Measurements from ENCODE around the gene SIRPB1.

The SIRPB1 gene

GRCh38 chr20:1636621-1637020 lies 16.8 kb upstream of the SIRPB1 start:
- DNase-seq (ENCODE audit: low read depth) = no peak
- no peak overlapping the region for H3K4me3 ChIP-seq (ENCODE audit: low read length)
- no peak for TF ChIP-seq CTCF (conservative IDR thresholded peaks at IDR 0.05; ENCODE audit: low read length)

- no peak for TF ChIP-seq CTCF (conservative IDR thresholded peaks at IDR 0.05; ENCODE audit: low read length)
- no peak for DNase-seq (ENCODE audit: low read depth)
- H3K4me3 ChIP-seq (ENCODE audit: low read length) = no peak overlapping the region
Measured at GRCh38 chr20:1635291-1635979, 15.6 kb upstream of the SIRPB1 start.

- no peak for TF ChIP-seq CTCF (conservative IDR thresholded peaks at IDR 0.05; ENCODE audit: low read length)
- H3K4me3 ChIP-seq (ENCODE audit: low read length) = no peak overlapping the region
- no peak for DNase-seq (ENCODE audit: low read depth)
Measured at GRCh38 chr20:1633535-1633934, 13.7 kb upstream of the SIRPB1 start.

- DNase-seq (ENCODE audit: low read depth) = no peak
- no peak overlapping the region for H3K4me3 ChIP-seq (ENCODE audit: low read length)
- TF ChIP-seq CTCF (conservative IDR thresholded peaks at IDR 0.05; ENCODE audit: low read length) = no peak
Measured at GRCh38 chr20:1632178-1632577, 12.4 kb upstream of the SIRPB1 start.

- peak; percentile 17 for DNase-seq (ENCODE audit: low read depth)
- no peak overlapping the region for H3K4me3 ChIP-seq (ENCODE audit: low read length)
- TF ChIP-seq CTCF (conservative IDR thresholded peaks at IDR 0.05; ENCODE audit: low read length) = no peak
Measured at GRCh38 chr20:1631309-1632151, 11.7 kb upstream of the SIRPB1 start.

- no peak overlapping the region for H3K4me3 ChIP-seq (ENCODE audit: low read length)
- TF ChIP-seq CTCF (conservative IDR thresholded peaks at IDR 0.05; ENCODE audit: low read length) = no peak
- DNase-seq (ENCODE audit: low read depth) = no peak
Measured at GRCh38 chr20:1630186-1630585, 10.4 kb upstream of the SIRPB1 start.

- no peak for DNase-seq (ENCODE audit: low read depth)
- no peak for TF ChIP-seq CTCF (conservative IDR thresholded peaks at IDR 0.05; ENCODE audit: low read length)
- H3K4me3 ChIP-seq (ENCODE audit: low read length) = no peak overlapping the region
Measured at GRCh38 chr20:1629321-1629720, 9.5 kb upstream of the SIRPB1 start.
